Measurements from ENCODE around the gene CDH13. TPM values are rescaled to one million over a fixed set of nuclear protein-coding genes. Genes with fewer than 3 reads are reported as not detected.

The CDH13 gene
- total RNA-seq, 1 donor from 2014 or later, result 14.3 TPM

DNA sequence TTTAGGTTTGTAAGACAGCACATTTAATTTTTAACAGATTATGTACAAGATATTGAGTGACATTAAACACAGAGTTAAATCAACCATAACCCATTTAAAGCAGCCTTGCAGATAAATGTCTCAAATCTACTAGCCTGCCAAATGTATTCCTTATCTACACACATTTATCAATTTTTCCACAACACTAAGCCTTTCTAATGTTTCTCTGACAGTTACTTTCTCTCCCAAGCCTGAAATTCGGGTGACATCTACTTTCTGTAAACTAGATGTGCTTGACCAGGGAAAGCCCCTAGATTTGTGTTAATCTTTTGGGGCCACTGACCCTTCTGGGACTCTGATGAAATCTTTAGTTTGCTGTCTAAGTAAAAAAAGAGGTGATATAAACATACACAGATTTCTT, 69.0 kb downstream of the CDH13 start:
- Histone ChIP-seq H3K9me3 (no peaks in the 10 kb centered on the region), H3K27ac (no peak overlapping the region), H3K4me1 (peaks cover 16% of the 10 kb centered on the region), H3K4me3 (no peak overlapping the region), H3K27me3 (ENCODE audit: low read depth) (no peaks in the 10 kb centered on the region), H3K36me3 (no peaks in the 10 kb centered on the region)
- ATAC-seq, result no peak
- no peak for DNase-seq
- intact Hi-C loops (cut with DNase I), result no loop called here
- TF ChIP-seq, protein P1, sequence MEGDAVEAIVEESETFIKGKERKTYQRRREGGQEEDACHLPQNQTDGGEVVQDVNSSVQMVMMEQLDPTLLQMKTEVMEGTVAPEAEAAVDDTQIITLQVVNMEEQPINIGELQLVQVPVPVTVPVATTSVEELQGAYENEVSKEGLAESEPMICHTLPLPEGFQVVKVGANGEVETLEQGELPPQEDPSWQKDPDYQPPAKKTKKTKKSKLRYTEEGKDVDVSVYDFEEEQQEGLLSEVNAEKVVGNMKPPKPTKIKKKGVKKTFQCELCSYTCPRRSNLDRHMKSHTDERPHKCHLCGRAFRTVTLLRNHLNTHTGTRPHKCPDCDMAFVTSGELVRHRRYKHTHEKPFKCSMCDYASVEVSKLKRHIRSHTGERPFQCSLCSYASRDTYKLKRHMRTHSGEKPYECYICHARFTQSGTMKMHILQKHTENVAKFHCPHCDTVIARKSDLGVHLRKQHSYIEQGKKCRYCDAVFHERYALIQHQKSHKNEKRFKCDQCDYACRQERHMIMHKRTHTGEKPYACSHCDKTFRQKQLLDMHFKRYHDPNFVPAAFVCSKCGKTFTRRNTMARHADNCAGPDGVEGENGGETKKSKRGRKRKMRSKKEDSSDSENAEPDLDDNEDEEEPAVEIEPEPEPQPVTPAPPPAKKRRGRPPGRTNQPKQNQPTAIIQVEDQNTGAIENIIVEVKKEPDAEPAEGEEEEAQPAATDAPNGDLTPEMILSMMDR (IDR thresholded peaks at IDR 0.05), result no peak

DNA sequence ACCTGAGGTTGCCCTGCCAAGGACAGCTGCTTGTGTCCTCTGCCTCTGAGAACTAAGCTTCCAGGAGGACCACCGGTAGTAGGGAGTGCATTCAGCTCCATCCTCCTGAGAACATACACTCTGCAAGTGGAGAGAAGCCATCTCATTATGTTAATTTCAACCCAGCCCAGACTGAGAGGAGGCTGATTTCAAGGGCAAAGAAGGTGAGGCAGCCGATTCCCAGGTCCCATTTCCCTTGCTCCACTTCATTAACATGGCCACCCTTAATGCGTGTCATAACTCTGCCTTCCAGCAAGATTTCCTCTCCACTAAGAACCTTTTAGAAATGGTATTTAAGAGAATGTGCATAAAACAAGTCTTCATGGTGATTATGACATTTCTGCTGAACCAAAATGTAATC, 72.5 kb downstream of the CDH13 start:
- no peak for ATAC-seq
- no peaks in the 10 kb centered on the region for H3K36me3 ChIP-seq
- TF ChIP-seq, protein P1 (IDR thresholded peaks at IDR 0.05), result no peak

DNA sequence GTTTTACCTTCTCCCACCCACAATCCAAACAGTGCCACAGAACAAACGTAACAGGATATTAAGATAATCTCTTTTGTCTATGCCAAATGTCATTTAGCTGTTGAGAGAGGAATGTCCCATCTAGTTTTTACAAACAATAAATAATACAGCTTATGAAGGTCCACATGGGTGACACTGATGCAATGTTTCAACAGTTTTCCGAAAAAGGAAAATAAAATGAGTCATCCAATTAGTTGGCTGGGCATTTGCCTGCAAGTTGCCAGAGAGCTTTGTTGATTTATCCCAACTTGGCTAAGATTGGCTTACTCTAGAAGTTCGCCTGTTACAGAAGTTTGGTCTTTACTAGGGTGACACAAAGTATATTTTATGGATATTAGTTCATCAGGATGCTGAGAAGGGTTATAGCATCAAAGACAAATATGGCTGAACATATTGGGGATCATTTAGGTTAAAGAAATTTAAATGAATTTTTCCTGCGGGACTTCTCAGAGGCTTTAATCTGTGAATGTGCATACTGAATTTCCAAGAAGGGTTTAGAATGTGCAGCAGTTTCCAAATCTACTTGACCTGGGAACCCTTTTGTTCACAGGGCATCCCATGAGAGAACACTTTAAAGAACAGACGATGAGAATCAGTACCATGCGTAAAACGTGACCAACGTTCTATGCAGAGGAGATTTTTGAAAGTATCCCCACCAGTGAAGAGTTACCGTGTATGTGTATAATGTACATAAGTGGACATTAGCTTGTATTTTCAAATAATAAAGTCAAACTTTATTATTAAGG, 73.1 kb downstream of the CDH13 start:
- peak in 1 of 2 donors; percentile 32 for ATAC-seq
- Histone ChIP-seq H3K36me3 (no peaks in the 10 kb centered on the region), H3K27ac (no peak overlapping the region), H3K4me3 (no peak overlapping the region), H3K27me3 (ENCODE audit: low read depth) (peaks cover 8% of the 10 kb centered on the region), H3K4me1 (peaks cover 24% of the 10 kb centered on the region), H3K9me3 (no peaks in the 10 kb centered on the region)
- intact Hi-C loops (cut with DNase I), result no loop called here
- TF ChIP-seq, protein P1 (IDR thresholded peaks at IDR 0.05), result no peak
- DNase-seq, result no peak

More for the DNA sequence above, 72.5 kb downstream of the CDH13 start:
- Histone ChIP-seq H3K27me3 (ENCODE audit: low read depth) (peaks cover 8% of the 10 kb centered on the region), H3K4me1 (peaks cover 24% of the 10 kb centered on the region), H3K27ac (no peak overlapping the region), H3K4me3 (no peak overlapping the region), H3K9me3 (no peaks in the 10 kb centered on the region)
- no peak for DNase-seq
- intact Hi-C loops (cut with DNase I), result no loop called here

DNA sequence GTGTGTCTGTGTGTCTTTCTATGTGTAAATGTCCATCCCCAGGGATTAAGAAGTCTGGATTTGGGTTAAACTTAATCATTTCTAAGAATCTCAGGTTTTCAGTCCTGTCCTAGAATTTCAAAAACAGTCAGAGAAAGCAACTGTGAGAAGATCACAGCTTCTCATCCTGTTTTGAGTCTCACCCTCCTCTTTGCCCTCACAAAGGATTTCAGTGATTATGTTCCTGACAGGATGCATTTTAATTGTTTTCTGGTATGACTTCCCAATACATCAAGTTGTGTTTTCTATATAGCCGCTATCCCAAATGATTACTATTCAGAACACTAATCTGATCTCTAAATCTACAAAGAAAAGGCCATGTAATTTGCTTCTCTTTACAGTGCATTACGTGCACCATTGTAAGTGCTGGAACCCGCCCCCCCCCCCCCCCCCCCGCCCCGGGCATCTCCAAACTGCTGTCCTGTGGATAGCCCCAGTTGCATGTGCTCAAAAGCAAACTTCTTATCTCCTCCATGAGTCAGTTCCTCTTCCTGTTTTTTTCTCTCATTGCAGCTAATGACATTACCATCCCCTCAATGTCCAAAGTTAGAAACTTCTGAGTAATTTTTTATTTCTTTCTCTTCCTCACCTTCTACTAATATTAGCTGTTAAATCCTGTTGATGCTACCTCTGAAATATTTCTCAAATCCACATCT, 73.9 kb downstream of the CDH13 start:
- no peaks in the 10 kb centered on the region for H3K36me3 ChIP-seq
- TF ChIP-seq, protein P1 (IDR thresholded peaks at IDR 0.05), result no peak
- intact Hi-C loops (cut with DNase I), result no loop called here
- H3K9me3 ChIP-seq, result no peaks in the 10 kb centered on the region
- H3K27me3 ChIP-seq (ENCODE audit: low read depth), result peaks cover 8% of the 10 kb centered on the region
- H3K4me3 ChIP-seq, result no peak overlapping the region
- peaks cover 24% of the 10 kb centered on the region for H3K4me1 ChIP-seq
- DNase-seq (no peak), ATAC-seq (no peak)
- no peak overlapping the region for H3K27ac ChIP-seq

DNA sequence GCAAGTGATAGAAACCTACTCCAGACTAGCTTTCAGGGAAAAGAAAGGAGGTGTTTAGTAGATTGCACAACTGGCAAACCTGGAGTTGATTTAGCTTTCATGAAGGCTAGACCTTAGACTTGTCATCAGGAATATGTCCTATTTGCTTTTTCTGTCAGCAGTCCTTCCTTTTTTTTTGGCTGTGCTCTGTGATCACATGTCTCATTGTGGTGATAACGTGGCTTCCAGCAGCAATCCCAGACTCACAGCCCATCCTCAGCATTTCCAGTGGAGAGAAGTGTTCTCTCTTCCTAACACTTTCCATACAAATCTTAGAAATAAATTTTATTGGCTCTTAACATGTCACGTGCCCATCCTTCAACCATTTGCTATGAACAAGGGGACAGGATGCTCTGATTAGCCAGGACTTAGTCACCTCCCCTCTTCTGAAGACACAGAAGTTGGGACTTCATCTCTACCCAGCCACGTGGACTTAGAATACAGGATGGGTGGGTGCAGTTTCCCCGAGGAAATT, 74.7 kb downstream of the CDH13 start:
- no peak overlapping the region for H3K27ac ChIP-seq

More for the DNA sequence above, 74.7 kb downstream of the CDH13 start:
- Histone ChIP-seq H3K36me3 (no peaks in the 10 kb centered on the region), H3K27me3 (ENCODE audit: low read depth) (peaks cover 8% of the 10 kb centered on the region), H3K4me3 (no peak overlapping the region), H3K4me1 (peaks cover 24% of the 10 kb centered on the region), H3K9me3 (no peaks in the 10 kb centered on the region)
- no peak for DNase-seq
- TF ChIP-seq, protein P1 (IDR thresholded peaks at IDR 0.05), result no peak
- intact Hi-C loops (cut with DNase I), result no loop called here
- ATAC-seq, result no peak
